BJ (cell line): ENCODE results near the gene SND1. TPM values are rescaled to one million over a fixed set of nuclear protein-coding genes. Genes with fewer than 3 reads are reported as not detected.

ENCODE experiments used
- CTCF ChIA-PET: fragments of 350-600 bp; formaldehyde crosslinking; extraction: SDS; loops from one replicate; lab custom pipeline; 2021; ENCODE audit warnings: antibody characterized with exemption, inconsistent platforms; lab: Yijun Ruan, JAX
- POLR2A ChIA-PET: fragments of 300-600 bp; sonication (Branson Sonifier 250); formaldehyde crosslinking; extraction: SDS; loops from one replicate; lab custom pipeline; 2021; ENCODE audit warnings: antibody characterized with exemption; lab: Charles Lee
- DNase-seq: peaks from one replicate; pipeline ENCODE4 v3.0.0-alpha.2; 2011; ENCODE audit warnings: low read depth
- H3K27me3 ChIP-seq: 2 replicates; pipeline ENCODE4 v1.6.0; 2011; ENCODE audit warnings: low read length; ENCODE audit not compliant: control insufficient read depth, insufficient read depth
- H3K36me3 ChIP-seq: 2 replicates; pipeline ENCODE4 v1.5.1; 2011; ENCODE audit warnings: low read length; ENCODE audit not compliant: control insufficient read depth, insufficient read depth
- H3K4me3 ChIP-seq: 2 replicates; pipeline ENCODE4 v1.5.1; 2011; ENCODE audit warnings: low read depth, mild to moderate bottlenecking, control low read depth, low read length
- CTCF ChIP-seq: IDR thresholded peaks from 2 replicates; pipeline ENCODE4 v1.5.1; 2011; ENCODE audit warnings: low read depth, mild to moderate bottlenecking, control low read depth, inconsistent platforms, low read length, moderate library complexity; ENCODE audit not compliant: insufficient read depth
- polyA plus RNA-seq: library from polyadenylated mRNA; depleted of rRNA; stranded (reverse); fragments of >200 nt; gene quantifications from 2 replicates; pipeline ENCODE4 v1.2.3, GENCODE V29; 2011; rRNA removed
- small RNA-seq: library from RNA; depleted of rRNA; stranded (forward); fragments of <200 nt; gene quantifications from one replicate; pipeline ENCODE3, GENCODE V24; 2012; ENCODE audit warnings: low replicate concordance, low read depth; ENCODE audit not compliant: insufficient read length

SND1 gene
- polyA plus RNA-seq, 1 experiment = 203 TPM

GRCh38 chr7:128136215-128136597 is 484.2 kb downstream of the SND1 start:
- peak overlapping the region; percentile 49 for H3K4me3 ChIP-seq
- DNase-seq = no peak
- no peak for TF ChIP-seq CTCF
- CTCF ChIA-PET = interaction anchor here (0.6 to 5.0 kb wide), 47 partner anchors 9 to 882 kb away, joined by 3 to 94 read pairs (median 4); no protein-coding TSS in a partner anchor
- no peaks in the 10 kb centered on the region for H3K36me3 ChIP-seq
- POLR2A ChIA-PET = interaction anchor here (0.6 kb wide), 1 partner anchor 260 kb away, joined by 3 read pairs; no protein-coding TSS in a partner anchor
- peaks cover 17% of the 10 kb centered on the region for H3K27me3 ChIP-seq

GRCh38 chr7:128137181-128137580 is 485.2 kb downstream of the SND1 start:
- peak; percentile 24 for DNase-seq
- POLR2A ChIA-PET = no interaction called here
- no peak for TF ChIP-seq CTCF
- no peak overlapping the region for H3K4me3 ChIP-seq
- no peaks in the 10 kb centered on the region for H3K36me3 ChIP-seq
- peaks cover 18% of the 10 kb centered on the region for H3K27me3 ChIP-seq
- CTCF ChIA-PET = interaction anchor here (0.6 to 5.0 kb wide), 7 partner anchors 23 to 768 kb away, joined by 3 to 94 read pairs (median 7); no protein-coding TSS in a partner anchor

- CTCF ChIA-PET = no interaction called here
- TF ChIP-seq CTCF = no peak
- H3K27me3 ChIP-seq = peaks cover 16% of the 10 kb centered on the region
These were observed 487.4 kb downstream of the SND1 start for GRCh38 chr7:128139406-128139805.

GRCh38 chr7:128141683-128142195 is 489.7 kb downstream of the SND1 start:
- POLR2A ChIA-PET = no interaction called here
- peaks cover 13% of the 10 kb centered on the region for H3K27me3 ChIP-seq
- CTCF ChIA-PET = no interaction called here

More at GRCh38 chr7:128139406-128139805, 487.4 kb downstream of the SND1 start:
- H3K4me3 ChIP-seq = no peak overlapping the region
- H3K36me3 ChIP-seq = no peaks in the 10 kb centered on the region
- no peak for DNase-seq
- POLR2A ChIA-PET = no interaction called here

More at GRCh38 chr7:128141683-128142195, 489.7 kb downstream of the SND1 start:
- no peaks in the 10 kb centered on the region for H3K36me3 ChIP-seq
- DNase-seq = no peak
- H3K4me3 ChIP-seq = no peak overlapping the region
- no peak for TF ChIP-seq CTCF

Small RNAs within 50 kb of the gene (small RNA-seq; reads per million reads assigned to genes)
- gene MIR593 = not detected

Other genes starting within 250 kb of the SND1 start
- gene GCC1, start 66.6 kb upstream of the SND1 start, polyA plus RNA-seq = 9.6 and 10.9 TPM in 2 replicates
- gene ARF5, start 63.8 kb upstream of the SND1 start, polyA plus RNA-seq = 208 and 216 TPM in 2 replicates
- gene FSCN3, start 58.5 kb upstream of the SND1 start, polyA plus RNA-seq = 0.16 and 0.21 TPM in 2 replicates
- not detected in 2 replicates for gene PAX4, start 34.1 kb upstream of the SND1 start, polyA plus RNA-seq